Stomach (tissue), 4 donors: ENCODE measurements around the gene NUDT1.

Experiments used
- CTCF ChIP-seq, 7 experiments: fragments of 450-650 bp in 4 of 7; fragments of 200-600 bp in 3 of 7; sonication (generic) in 3 of 7; IDR thresholded peaks; one replicate each; pipeline ENCODE4 v1.5.1; 2016 to 2019; ENCODE audit warnings: antibody characterized with exemption in 7 of 7, control low read depth in 2 of 7, mild to moderate bottlenecking in 1 of 7
- EP300 ChIP-seq: sonication (generic); formaldehyde crosslinking; IDR thresholded peaks from one replicate; pipeline ENCODE4 v1.6.1; 2017; ENCODE audit warnings: antibody characterized with exemption
- POLR2A ChIP-seq, 4 donors: fragments of 450-650 bp; IDR thresholded peaks; one replicate each; pipeline ENCODE4 v1.6.1; 2016; ENCODE audit warnings: antibody characterized with exemption in 4 of 4, control low read depth in 2 of 4, mild to moderate bottlenecking in 1 of 4, moderate library complexity in 1 of 4
- POLR2AphosphoS5 ChIP-seq, 3 donors: sonication (generic); formaldehyde crosslinking; IDR thresholded peaks; one replicate each; pipeline ENCODE4 v1.6.1; 2016; ENCODE audit warnings: antibody characterized with exemption in 3 of 3

DNA sequence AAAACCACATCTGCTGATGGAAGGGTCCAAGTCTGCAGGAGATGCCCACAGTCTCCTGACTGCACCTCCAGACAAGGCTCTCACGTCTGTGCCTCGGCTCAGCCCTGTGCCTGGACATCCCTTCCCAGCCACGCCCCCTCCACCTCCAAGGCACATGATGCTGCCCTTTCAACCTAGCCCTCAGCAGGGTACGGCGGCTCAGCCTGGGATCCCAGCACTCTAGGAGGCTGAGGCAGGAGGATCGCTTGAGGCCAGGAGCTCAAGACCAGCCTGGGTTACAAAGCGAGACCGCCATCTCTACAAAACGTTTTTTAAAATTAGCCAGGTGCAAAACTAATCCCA, 23.6 kb upstream of the NUDT1 start:
- TF ChIP-seq POLR2AphosphoS5 (IDR thresholded peaks at IDR 0.05), result no peak
- TF ChIP-seq POLR2A (IDR thresholded peaks at IDR 0.05), result no peak
- TF ChIP-seq CTCF (IDR thresholded peaks at IDR 0.05), result no peak
- no peak for TF ChIP-seq EP300
